Measurements from ENCODE around the gene PRKCSH.

DNA sequence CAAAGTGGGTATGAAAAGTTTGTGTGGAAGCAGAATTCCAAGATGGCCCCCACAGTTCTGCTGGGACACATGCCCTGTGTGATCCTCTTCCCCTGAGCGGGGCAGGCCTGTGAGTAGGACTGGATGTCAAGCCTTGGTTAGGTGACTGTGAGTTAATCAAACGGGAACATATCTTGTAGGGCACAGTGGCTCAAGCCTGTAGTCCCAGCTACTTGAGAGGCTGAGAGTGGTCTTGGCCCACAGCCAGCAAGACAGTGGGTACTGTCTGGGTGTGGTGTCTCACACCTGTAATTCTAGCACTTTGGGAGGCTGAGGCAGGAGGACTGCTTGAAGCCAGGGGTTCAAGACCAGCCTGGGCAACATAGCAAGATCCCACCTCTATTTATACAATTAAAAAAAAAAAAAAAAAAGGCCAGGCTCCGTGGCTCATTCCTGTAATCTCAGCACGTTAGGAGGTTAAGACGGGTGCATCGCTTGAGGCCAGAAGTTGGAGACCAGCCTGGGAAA lies 63.8 kb downstream of the PRKCSH start:
- TF ChIP-seq, protein P1, sequence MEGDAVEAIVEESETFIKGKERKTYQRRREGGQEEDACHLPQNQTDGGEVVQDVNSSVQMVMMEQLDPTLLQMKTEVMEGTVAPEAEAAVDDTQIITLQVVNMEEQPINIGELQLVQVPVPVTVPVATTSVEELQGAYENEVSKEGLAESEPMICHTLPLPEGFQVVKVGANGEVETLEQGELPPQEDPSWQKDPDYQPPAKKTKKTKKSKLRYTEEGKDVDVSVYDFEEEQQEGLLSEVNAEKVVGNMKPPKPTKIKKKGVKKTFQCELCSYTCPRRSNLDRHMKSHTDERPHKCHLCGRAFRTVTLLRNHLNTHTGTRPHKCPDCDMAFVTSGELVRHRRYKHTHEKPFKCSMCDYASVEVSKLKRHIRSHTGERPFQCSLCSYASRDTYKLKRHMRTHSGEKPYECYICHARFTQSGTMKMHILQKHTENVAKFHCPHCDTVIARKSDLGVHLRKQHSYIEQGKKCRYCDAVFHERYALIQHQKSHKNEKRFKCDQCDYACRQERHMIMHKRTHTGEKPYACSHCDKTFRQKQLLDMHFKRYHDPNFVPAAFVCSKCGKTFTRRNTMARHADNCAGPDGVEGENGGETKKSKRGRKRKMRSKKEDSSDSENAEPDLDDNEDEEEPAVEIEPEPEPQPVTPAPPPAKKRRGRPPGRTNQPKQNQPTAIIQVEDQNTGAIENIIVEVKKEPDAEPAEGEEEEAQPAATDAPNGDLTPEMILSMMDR (IDR thresholded peaks at IDR 0.05): no peak
- no peak for TF ChIP-seq POLR2AphosphoS5 (IDR thresholded peaks at IDR 0.05)

All from esophagus muscularis mucosa (tissue), 3 donors.